Astrocyte of the hippocampus (primary cell): ENCODE results near the gene SEZ6L2.
"Not testable (repeated sequence)": the region's sequence is repeated elsewhere in the genome, so short reads cannot be mapped to it uniquely, and the experiment has no call there.

Experiments
- DNase-seq: peaks from one replicate; pipeline ENCODE4 v3.0.0; 2011; ENCODE audit warnings: low read depth, low spot score

SEZ6L2 gene

GRCh38 chr16:29857133-29857760 lies 42.1 kb downstream of the SEZ6L2 start:
- peak; percentile 47 for DNase-seq

- no peak for DNase-seq
Measured at GRCh38 chr16:29854520-29855100, 44.7 kb downstream of the SEZ6L2 start.

GRCh38 chr16:29852654-29853053 lies 46.7 kb downstream of the SEZ6L2 start:
- no peak for DNase-seq

GRCh38 chr16:29850998-29851397 lies 48.4 kb downstream of the SEZ6L2 start:
- no peak for DNase-seq

GRCh38 chr16:29849505-29849904 lies 49.8 kb downstream of the SEZ6L2 start:
- DNase-seq = peak; percentile 42

- DNase-seq = peak; percentile 72
Measured at GRCh38 chr16:29848420-29849297, 50.7 kb downstream of the SEZ6L2 start.

GRCh38 chr16:29845656-29846055 lies 53.7 kb downstream of the SEZ6L2 start:
- no peak for DNase-seq

- DNase-seq = no peak
Measured at GRCh38 chr16:29844575-29845331, 54.6 kb downstream of the SEZ6L2 start.

- DNase-seq = no peak
Measured at GRCh38 chr16:29843931-29844330, 55.4 kb downstream of the SEZ6L2 start.

- no peak for DNase-seq
Measured at GRCh38 chr16:29842732-29843346, 56.5 kb downstream of the SEZ6L2 start.

- no peak for DNase-seq
Measured at GRCh38 chr16:29841631-29842030, 57.7 kb downstream of the SEZ6L2 start.

GRCh38 chr16:29840240-29840639 lies 59.1 kb downstream of the SEZ6L2 start:
- no peak for DNase-seq

- DNase-seq = no peak
Measured at GRCh38 chr16:29839822-29840221, 59.5 kb downstream of the SEZ6L2 start.

- peak; percentile 28 for DNase-seq
Measured at GRCh38 chr16:29837841-29838240, 61.5 kb downstream of the SEZ6L2 start.

GRCh38 chr16:29836623-29837022 lies 62.7 kb downstream of the SEZ6L2 start:
- DNase-seq = no peak

GRCh38 chr16:29835926-29836325 lies 63.4 kb downstream of the SEZ6L2 start:
- DNase-seq = no peak

- no peak for DNase-seq
Measured at GRCh38 chr16:29834079-29834478, 65.3 kb downstream of the SEZ6L2 start.

GRCh38 chr16:29833219-29833618 lies 66.1 kb downstream of the SEZ6L2 start:
- DNase-seq = not testable (repeated sequence)

- DNase-seq = no peak
Measured at GRCh38 chr16:29831490-29831889, 67.9 kb downstream of the SEZ6L2 start.

GRCh38 chr16:29830774-29831173 lies 68.6 kb downstream of the SEZ6L2 start:
- no peak for DNase-seq

GRCh38 chr16:29826342-29826695 lies 73.0 kb downstream of the SEZ6L2 start:
- no peak for DNase-seq
